Stimulated activated CD8-positive, alpha-beta memory T cell treated with anti-CD3 and anti-CD28 coated beads, Interleukin-15, amount 100 ng/mL, for 24 hours (primary cell): ENCODE measurements around the gene CCDC102A.

Source experiments
- DNase-seq: peaks from one replicate; pipeline ENCODE4 v3.0.0-alpha.2; 2020; ENCODE audit warnings: low read depth

The CCDC102A gene

DNA sequence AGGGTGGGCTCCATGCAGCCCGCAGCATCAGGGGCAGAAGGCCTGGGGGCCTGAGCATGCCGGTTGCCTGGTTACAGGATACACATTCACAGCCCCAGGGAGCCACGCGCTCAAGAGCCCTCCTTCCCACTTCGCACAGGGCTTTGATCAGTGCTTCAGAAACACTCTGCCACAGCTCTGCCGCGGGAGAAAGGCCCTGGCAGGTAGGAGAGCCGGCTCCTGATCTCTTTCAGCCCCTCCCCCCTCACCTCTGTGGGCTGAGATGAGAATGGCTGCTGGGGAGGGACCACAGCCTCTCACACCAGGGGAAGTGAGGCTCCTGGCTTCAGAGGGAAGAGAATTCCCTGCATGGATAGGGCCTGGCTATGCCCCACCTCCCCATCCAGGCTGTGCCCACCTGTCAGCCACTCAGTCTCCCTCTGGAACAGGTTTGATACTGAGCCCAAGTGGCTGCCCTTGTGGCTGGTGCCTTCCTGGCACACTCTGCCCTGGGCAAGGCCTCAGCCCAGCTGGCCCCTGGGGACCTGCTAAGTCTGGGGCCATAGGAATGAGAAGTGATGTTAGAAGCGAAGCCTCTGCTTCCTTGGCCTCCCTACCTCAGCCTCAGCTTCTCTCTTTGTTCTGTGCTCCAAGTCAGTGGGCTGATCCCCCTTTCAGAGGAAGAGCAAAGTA, 58.7 kb downstream of the CCDC102A start:
- no peak for DNase-seq

DNA sequence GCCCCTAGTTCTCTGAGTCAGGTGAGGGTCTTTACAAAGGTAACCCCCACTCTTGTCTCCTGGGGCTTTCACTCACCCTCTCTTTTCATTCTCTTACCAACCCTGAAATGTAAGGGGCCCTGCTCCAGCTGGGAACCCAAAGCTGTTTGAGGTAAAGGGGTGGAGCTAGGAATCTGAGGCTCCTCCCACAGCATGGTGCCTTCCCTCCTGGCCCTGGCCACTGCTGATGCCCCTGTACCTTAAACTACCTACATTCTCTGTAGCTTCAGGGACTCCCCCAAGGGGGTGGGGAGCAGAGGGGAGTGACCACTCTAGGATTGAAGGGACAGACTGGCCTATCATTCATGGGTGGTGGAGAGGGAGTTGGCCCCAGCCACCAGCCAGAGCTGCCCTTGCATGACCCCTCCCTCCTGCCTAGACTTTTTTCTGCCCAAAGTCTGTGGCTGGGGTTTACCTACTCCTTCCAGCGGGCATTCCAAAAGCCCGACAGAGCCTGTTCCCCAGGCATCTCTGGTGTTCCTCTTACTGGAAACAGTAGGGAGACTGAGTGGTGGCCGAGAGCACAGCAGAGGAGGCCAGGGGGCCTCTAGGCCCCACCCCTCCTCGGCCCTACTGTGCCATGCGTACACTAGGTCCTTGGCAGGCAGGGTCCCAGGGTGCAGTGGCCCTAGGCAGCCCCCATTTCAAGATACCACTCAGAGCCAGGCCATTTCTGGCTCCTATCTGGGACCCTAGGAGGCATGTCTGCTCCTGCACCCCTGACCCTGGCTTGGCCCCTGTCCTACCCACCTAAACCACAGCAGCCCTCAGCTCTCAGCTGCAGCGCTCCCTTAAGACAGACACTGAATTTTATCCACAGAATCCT, 59.6 kb downstream of the CCDC102A start:
- DNase-seq = no peak

DNA sequence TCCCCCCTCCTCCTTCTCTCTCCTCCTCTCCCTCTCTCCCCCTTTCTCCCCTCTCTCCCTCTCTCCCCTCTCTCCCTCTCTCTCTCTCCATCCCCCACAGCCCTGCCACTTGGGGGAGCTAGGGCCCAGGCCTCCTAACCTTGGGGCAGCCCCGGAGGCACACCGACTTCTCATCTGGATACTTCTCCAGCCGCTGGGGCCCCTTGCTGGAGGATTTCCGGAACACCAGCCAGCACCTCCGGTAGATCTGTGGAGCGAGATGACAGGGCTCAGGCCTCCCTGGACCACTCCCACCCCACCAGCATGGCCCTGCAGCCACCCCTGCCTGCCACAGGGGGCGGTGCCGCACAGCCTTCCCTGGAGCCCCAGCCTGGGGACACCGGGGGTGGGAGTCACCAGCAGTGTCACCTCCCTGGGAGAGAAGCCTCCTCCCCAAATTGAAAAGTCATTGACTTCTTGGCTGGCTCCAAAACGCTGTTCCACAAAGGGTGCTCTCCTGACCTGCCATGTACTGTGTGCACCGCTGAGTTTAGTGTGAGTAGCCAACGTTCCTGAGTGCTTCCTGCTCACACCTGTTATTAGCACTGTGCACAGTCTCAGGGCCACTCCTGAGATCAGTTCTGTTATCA, 60.5 kb downstream of the CCDC102A start:
- DNase-seq = no peak

DNA sequence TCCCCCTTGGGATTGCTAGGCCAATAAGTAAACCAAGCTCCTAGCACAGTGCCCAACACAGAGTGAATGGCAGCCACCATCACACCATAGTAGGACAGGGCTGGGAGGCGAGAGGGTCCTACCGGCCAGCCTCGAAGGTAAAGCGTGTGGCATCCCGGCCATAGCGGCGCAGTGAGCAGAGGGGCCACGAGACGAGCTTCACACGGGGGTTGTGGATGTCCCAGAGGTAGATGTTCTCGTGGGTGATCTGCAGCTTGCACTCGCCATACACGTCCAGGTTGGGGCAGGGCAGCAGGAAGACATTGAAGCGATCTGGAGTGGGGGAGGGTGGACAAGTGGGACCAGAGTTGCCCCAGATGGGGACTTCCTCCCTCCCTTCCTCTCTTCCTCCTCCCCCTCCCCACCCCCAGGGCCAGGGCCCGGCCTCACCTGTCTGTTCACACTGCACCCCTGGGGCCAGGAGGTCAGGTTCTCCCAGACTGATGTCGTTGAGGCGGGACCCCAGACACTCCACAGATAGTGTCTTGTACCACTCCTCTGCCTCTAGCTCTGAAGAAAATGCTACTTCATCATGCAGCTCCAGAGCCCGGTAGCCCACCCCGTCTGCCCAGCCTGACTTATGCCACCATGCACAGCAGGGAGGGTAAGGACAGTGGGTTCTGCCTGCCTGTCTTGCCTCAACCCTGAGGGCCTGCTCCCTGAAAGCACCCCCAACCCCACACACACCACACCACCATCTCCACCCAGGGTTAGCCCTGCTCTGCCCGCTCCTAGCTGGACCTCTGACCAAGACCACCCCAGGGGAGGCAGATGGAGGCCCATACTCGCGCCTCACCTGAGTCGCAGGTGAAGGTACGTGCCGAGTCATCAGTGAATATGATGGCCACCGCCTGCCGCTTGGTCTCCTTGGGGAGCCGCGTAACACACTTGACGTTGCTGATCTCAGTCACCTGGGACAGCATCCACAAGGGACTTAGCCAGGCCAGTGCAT, 61.4 kb downstream of the CCDC102A start:
- DNase-seq = no peak

DNA sequence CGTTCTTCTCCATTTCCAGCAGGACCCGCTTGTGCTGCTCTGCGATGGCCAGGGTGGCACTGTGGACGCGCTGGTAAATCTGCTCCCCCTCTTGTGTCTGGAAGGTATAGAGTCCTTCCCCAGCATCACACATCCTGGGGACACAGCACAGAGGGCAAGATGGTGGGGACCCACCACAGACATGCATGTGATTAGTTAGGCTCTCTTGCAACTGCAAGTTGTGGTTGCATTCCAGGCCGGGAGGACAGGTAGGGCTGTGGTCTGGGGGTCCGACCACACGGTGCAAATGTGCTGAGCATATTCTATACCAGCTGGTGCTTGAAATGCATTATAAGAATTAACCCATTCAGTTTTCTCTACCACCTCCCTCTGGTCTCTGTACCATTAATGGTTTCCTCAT, 62.5 kb downstream of the CCDC102A start:
- DNase-seq = no peak

DNA sequence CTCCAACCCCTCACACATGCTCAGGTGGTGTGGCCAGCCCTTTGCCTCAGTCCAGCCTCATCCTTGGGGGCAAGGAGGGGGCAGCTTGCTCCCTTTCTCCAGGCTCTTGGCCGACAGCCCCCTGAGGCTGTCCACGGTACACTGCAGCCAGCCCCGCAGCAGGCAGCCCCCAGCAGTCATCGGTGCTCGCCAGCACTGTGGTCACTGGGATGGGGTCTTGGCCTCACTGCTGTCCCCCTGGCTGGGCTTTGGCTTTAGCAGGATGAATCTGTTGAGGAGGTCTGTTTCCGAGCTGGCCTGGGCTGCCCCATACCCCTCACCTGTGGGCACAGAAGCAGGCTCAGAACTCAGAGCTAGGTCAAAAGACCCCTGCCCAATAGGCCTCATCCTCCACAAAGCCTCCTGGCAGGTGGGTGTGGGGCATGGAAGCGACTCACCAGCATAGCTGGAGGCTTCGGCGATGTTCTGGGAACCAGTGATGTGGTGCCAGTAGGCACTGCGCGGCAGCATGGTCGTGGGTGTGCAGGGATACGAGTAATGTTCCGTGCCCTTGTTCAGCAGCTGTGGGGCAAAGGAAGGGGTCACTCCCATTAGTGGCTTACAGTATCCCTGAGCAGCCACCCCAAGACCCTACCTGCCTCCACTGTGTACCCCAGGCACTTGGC, 63.1 kb downstream of the CCDC102A start:
- no peak for DNase-seq

DNA sequence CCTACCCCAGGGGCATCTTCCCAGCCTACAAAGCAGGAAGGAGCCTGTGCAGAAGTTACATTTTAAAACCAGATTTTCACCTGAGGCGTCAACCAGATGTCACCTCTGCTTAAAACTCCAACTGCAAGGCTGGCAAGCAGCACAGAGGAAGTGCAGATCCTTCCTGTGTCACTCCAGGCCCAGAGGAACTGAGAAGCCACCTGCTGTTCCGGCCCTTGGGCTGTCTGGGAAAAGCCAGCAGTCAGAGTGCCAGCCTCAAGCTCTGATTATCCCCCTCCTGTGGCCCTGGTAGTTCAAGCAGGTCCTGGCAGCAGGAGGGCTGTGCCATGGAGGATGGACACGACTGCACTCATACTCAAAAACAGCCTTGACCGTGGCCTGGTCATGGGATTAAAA, 63.7 kb downstream of the CCDC102A start:
- DNase-seq = no peak

DNA sequence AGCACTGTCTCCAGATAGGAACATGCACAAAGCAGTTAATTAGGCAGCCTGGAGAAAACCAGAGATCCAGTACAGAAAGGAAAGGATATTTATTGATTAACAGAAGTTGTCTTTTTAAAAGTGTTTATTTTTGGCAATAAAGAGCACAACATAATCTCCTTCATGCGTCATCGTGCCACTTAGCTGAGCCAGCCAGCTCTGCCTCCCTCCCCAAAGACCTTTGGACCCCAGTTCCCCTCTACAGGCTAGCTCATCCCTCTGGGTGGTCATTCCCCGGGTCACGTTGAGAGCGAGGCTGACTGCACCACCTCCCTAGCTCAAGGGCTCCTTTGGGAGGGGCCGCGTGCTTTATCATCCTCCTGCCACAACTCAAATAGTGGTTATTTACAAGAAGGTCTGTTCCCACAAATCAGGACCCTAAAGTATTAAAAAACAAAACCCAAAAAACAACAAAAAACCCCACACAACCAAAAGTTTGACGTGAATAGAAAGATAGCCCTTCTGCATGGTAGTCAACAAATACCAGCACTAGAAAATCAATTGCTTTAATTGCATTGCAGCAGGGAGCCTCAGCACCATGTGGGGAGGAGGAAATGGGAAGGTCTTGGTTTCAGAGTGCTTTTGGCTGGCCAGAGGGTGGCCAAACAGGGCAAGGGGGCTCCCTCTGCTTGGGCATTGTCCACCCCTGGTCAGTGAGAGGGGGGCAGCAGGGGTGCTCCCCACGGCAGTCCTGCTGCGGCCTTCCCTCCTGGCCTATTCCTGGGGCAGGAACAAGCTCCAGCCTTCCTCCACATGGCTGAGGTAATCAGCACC, 64.3 kb downstream of the CCDC102A start:
- DNase-seq = no peak

DNA sequence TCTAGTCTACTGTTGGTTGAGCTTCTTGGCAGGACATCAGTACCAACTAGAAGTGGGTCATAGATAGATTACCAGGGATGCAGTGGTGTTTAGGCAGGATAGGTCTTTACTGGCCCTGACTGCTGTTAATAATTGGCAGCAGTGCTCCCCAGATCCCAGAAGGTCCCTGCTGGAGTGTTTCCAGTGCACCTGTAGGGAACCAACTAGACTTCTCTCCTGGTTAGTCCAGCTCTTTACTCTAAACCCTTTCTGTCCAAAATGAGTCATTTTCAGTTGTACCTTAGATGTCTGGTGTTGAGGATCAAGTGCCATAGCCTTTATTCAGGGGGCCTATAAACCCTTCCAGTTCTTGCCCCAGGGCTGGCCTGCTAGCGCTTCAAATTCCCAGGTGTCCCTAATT, 65.2 kb downstream of the CCDC102A start:
- no peak for DNase-seq

DNA sequence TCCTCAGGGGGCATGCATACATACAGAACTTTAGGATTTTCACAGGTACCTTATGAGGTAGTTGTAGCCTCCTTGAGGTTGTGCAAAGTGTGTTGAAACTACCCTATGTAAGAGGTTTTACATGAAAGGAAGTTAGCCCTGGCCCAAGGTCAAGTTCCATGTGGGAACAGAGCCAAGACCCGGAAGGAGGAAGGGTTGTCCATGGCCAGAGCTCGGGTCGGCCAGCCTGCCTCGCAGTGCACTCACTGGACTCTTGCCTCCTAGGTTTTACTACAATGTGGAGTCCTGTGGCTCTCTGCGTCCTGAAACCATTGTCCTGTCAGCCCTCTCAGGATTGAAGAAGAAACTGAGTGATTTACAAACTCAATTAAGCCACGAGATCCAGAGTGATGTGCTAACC, 65.7 kb downstream of the CCDC102A start:
- DNase-seq = no peak

DNA sequence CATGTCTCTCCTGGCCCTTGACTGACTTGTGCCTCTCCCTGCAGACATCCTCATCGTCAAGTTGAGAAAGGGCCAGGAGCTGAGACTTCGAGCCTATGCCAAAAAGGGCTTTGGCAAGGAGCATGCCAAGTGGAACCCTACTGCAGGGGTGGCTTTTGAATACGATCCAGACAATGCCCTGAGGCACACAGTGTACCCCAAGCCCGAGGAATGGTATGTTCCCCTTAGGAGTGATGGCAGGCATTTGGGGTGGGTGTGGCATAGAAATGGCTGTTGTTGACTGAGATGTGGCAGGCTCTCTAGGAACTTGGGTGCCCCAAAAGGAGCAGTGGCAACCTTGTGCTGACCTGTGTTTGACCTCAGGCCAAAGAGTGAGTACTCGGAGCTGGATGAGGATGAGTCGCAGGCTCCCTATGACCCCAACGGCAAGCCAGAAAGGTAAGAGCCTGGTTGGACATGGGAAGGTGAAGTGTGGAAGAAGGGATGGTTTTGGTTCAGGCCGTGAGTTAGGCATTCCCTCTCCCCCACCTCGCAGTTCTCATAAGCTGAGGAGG, 66.4 kb downstream of the CCDC102A start:
- DNase-seq = no peak

DNA sequence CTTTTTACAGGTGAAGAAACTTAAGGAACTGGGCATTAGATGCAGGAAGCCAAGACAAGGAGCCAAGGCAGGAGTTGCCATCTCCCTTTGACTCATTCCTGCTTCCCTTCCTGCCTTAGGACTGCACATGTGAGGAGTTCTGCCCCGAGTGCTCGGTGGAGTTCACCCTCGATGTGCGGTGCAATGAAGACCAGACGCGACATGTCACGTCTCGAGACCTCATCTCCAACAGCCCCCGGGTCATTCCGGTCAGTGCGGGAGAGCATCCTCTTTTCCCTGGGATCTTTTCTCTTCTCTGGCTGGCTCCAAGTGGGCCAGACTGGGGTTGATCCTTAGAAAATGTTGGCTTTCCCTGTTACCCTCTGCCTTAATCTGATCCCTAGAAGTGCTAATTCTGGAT, 67.3 kb downstream of the CCDC102A start:
- no peak for DNase-seq

DNA sequence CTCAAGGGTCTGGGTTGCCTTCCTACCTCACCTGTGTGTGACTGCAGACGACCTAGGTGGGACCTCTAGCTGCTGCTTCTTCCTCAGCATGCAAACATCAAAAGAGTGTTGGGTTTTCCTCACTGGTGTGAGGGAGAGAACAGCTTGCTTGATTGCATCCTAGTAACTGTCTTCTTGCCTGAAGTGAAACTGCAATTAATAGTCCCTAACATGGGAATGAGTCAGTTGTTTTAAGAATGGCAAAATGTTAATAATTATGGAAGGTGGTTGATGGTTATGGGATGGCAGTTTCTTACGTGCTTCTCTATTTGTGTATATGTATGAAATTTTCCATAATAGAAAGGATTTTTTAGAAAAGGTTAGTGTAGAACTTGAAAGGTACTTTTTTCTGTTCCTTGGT, 68.0 kb downstream of the CCDC102A start:
- DNase-seq = no peak

DNA sequence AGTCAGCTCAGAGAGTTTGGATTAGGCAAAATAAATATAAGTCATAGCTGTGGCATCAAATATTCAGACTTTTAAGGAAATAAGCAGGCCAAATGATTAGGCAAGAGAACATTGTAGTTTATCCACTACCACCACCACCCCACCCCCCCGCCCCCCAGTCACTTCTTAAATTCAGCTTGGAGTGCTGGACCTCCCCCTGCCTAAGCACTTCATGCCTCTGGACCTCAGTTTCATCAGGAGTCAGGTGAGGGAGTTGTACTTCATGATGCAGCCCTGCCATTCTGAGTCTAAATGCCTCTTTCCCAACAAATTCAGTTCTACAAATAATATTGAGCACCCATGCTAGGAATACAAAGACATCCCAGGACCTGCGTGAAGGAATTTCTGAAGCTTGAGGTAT, 71.8 kb downstream of the CCDC102A start:
- DNase-seq = no peak

DNA sequence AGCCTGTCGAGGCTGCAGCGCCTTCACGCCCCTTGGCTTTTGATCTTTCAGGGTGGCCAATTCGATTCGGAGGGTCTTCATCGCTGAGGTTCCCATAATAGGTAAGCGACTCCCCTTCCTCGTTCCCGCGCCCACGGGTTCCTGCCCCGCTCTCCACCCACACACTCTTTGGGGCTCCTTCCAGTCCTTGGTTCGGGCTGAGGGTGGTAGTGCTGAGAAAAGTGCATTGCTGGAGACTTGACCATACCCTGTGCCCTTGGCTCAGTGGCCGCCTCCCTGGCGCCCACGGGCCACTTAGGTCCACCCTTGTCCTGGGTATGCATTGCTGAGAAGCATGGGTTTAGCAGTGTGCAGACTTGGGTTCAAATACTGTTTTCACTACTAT, 73.4 kb downstream of the CCDC102A start:
- DNase-seq = no peak

DNA sequence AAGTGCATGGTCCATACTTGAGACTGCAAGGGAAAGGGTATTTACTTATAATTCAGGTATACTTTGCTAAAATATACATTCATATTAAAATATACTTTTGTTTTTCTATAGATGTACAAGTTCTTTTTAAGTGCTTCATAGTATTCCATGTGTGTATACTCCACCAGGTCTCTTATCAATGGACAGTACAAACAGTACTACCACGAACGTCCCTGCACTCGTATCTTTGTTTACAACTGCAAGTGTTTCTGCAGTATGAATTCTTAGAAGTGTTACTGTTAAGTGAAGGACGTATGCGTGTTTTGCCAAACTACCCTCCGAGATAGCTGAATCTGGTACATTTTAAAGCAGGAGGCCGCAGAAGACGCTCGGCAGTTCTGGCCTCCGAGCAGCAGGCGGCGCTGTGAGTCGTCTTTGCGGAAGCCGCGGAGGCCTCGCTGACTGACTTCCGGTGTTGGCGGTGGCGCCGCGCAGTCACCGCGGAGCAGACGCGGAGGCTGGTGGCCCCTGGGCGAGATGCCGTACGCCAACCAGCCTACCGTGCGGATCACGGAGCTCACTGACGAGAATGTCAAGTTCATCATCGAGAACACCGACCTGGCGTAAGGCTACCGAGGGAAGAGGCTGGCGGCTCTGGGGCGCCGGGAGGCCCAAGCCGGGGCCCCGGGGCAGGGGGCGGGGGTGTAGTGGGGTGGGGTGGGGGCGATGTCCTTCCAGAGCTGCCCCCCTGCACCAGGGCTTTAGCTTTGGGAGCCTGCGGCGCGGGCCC, 74.0 kb downstream of the CCDC102A start, which contains the start of gene POLR2C:
Gene POLR2C, plus strand, starts transcription at position 471 of the 769 bp plus-strand sequence. Its CDS starts 46 bp downstream, at position 517.
- peak; percentile 94 for DNase-seq
